CD14-positive monocyte (primary cell): Measurements from ENCODE around the gene CNTD1. TPM values are rescaled to one million over a fixed set of nuclear protein-coding genes. Genes with fewer than 3 reads are reported as not detected.
A peak's percentile ranks its signal among the peaks of the same experiment; 100 is the strongest.

Experiments used
- DNase-seq, 3 donors: peaks; one replicate each; pipeline ENCODE4 v3.0.0-alpha.2; 2011 to 2022
- H2AFZ ChIP-seq: 2 replicates; pipeline ENCODE4 v1.6.0; 2012; ENCODE audit warnings: mild to moderate bottlenecking, low read depth, low read length, inconsistent platforms; ENCODE audit not compliant: insufficient read depth, poor library complexity, severe bottlenecking
- H3K27ac ChIP-seq, 2 donors: 1 replicate in 1 of 2; 2 replicates in 1 of 2; pipeline ENCODE4 v1.5.1; 2012 to 2013; ENCODE audit warnings: low read length in 2 of 2, control low read depth in 1 of 2, inconsistent platforms in 1 of 2, low read depth in 1 of 2, mild to moderate bottlenecking in 1 of 2
- H3K27me3 ChIP-seq, 2 donors: one replicate each; pipeline versions ENCODE4 v1.6.0 to v1.6.1; 2011 to 2013; ENCODE audit warnings: low read length in 2 of 2; ENCODE audit not compliant: control insufficient read depth in 2 of 2, insufficient read depth in 2 of 2
- H3K36me3 ChIP-seq, 2 donors: replicated peaks in 1 of 2; 1 replicate in 1 of 2; 2 replicates in 1 of 2; pipeline versions ENCODE4 v1.5.1 to v1.6.1; 2012 to 2013; ENCODE audit warnings: low read length in 2 of 2, control low read depth in 1 of 2, inconsistent platforms in 1 of 2, mild to moderate bottlenecking in 1 of 2; ENCODE audit not compliant: insufficient read depth in 2 of 2, control insufficient read depth in 1 of 2
- H3K4me1 ChIP-seq, 2 donors: 1 replicate in 1 of 2; 2 replicates in 1 of 2; pipeline versions ENCODE4 v1.5.1 to v1.6.1; 2012 to 2013; ENCODE audit warnings: low read length in 2 of 2, control low read depth in 1 of 2, inconsistent platforms in 1 of 2, mild to moderate bottlenecking in 1 of 2, moderate library complexity in 1 of 2; ENCODE audit not compliant: insufficient read depth in 2 of 2, control insufficient read depth in 1 of 2
- H3K4me2 ChIP-seq: replicated peaks from 2 replicates; pipeline ENCODE3; 2012; ENCODE audit warnings: low read length, moderate library complexity, mild to moderate bottlenecking; ENCODE audit not compliant: poor library complexity, severe bottlenecking; ENCODE audit errors: extremely low read depth
- H3K4me3 ChIP-seq, 3 experiments: fragments of 200-600 bp in 1 of 3; sonication (generic) in 1 of 3; replicated peaks in 1 of 3; 1 replicate in 2 of 3; 2 replicates in 1 of 3; pipeline ENCODE4 v1.5.1; 2011 to 2013; ENCODE audit warnings: low read length in 3 of 3, mild to moderate bottlenecking in 3 of 3, control low read depth in 2 of 3, low read depth in 2 of 3, inconsistent platforms in 1 of 3, moderate library complexity in 1 of 3
- H3K79me2 ChIP-seq: 2 replicates; pipeline ENCODE4 v1.6.0; 2012; ENCODE audit warnings: mild to moderate bottlenecking, control low read depth, inconsistent platforms, low read length, moderate library complexity; ENCODE audit not compliant: insufficient read depth
- H3K9ac ChIP-seq: 2 replicates; pipeline ENCODE4 v1.6.0; 2017; ENCODE audit warnings: low read length, mild to moderate bottlenecking; ENCODE audit not compliant: insufficient read depth, poor library complexity, severe bottlenecking
- H3K9me3 ChIP-seq, 2 donors: replicated peaks in 1 of 2; 1 replicate in 1 of 2; 2 replicates in 1 of 2; pipeline versions ENCODE4 v1.5.1 to v1.6.1; 2012 to 2013; ENCODE audit warnings: low read length in 2 of 2, control low read depth in 1 of 2; ENCODE audit not compliant: control insufficient read depth in 1 of 2, insufficient read depth in 1 of 2
- H4K20me1 ChIP-seq: 2 replicates; pipeline ENCODE4 v1.6.0; 2012; ENCODE audit warnings: mild to moderate bottlenecking, low read length, control low read depth, moderate library complexity; ENCODE audit not compliant: insufficient read depth
- H3K27ac Mint-ChIP-seq, 7 donors: one replicate each; pipeline ENCODE4 v1.8.0; 2020; ENCODE audit warnings: mild to moderate bottlenecking in 7 of 7, mixed read lengths in 7 of 7, moderate library complexity in 6 of 7, inconsistent platforms in 2 of 7
- H3K27me3 Mint-ChIP-seq, 3 donors: one replicate each; pipeline ENCODE4 v1.8.0; 2021 to 2022; ENCODE audit warnings: low read depth in 3 of 3, mild to moderate bottlenecking in 3 of 3, mixed read lengths in 3 of 3, moderate library complexity in 3 of 3, inconsistent platforms in 1 of 3
- H3K36me3 Mint-ChIP-seq, 2 donors: one replicate each; pipeline ENCODE4 v1.8.0; 2020; ENCODE audit warnings: mixed read lengths in 2 of 2, inconsistent platforms in 1 of 2, mild to moderate bottlenecking in 1 of 2
- H3K4me1 Mint-ChIP-seq: one replicate; pipeline ENCODE4 v1.8.0; 2020; ENCODE audit warnings: mild to moderate bottlenecking, mixed read lengths
- H3K4me3 Mint-ChIP-seq, 2 donors: one replicate each; pipeline ENCODE4 v1.8.0; 2020; ENCODE audit warnings: mild to moderate bottlenecking in 2 of 2, mixed read lengths in 2 of 2, moderate library complexity in 1 of 2
- H3K9me3 Mint-ChIP-seq, 7 donors: one replicate each; pipeline ENCODE4 v1.8.0; 2020 to 2022; ENCODE audit warnings: mixed read lengths in 7 of 7, mild to moderate bottlenecking in 6 of 7, moderate library complexity in 6 of 7, inconsistent platforms in 2 of 7
- WGBS: methylation state at CpG from one replicate; pipeline ENCODE4 v1.1.5; 2013; ENCODE audit warnings: missing lambda C conversion rate; ENCODE audit not compliant: insufficient coverage; 5-methylcytosine and 5-hydroxymethylcytosine counted together
- intact Hi-C, 2 donors: fragments of 100-400 bp; cut with micrococcal nuclease; formaldehyde crosslinking; loops; one replicate each; pipeline versions ENCODE4 v1.15.0 to v1.15.1; 2023
- polyA plus RNA-seq, 3 donors: library from polyadenylated mRNA; depleted of rRNA in 1 of 3; unstranded in 2 of 3; stranded (reverse) in 1 of 3; fragments of 300-500 nt in 2 of 3; fragments of >200 nt in 1 of 3; fragmentation: Illumina TruSeq in 2 of 3; gene quantifications; 1 replicate in 2 of 3; 2 replicates in 1 of 3; pipeline ENCODE4 v1.2.3, GENCODE V29; 2012 to 2021
- TF ChIP-seq, protein P1 (sequence below): fragments of 200-600 bp; IDR thresholded peaks from one replicate; pipeline ENCODE4 v1.8.0; 2022; ENCODE audit warnings: antibody characterized with exemption, mild to moderate bottlenecking

The CNTD1 gene
- polyA plus RNA-seq, 3 donors = not detected

DNA sequence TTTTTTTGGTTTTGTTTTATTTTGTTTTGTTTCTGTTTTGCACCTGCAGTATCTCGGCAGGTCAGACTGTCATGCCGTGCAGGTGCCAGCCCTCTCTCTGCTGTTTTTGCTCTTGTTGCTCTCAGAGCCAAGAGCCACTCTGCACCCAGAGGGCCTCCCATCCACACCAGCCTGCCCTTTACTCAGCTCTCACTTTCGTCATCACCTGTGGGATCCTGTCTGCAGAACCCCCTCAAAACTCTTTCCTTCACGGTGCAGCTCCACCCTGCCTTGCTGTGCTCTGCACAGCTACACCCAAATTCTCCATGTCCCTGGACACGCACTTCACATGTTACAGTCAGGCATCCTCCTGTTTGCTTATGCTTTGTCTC, 54.9 kb downstream of the CNTD1 start:
- no peak overlapping the region for H3K4me2 ChIP-seq
- DNase-seq = no peak
- no peak overlapping the region for H3K9ac ChIP-seq
- no peaks in the 10 kb centered on the region for H3K36me3 ChIP-seq
- no peaks in the 10 kb centered on the region for H3K9me3 ChIP-seq
- intact Hi-C loops = no loop called here
- TF ChIP-seq, protein P1, sequence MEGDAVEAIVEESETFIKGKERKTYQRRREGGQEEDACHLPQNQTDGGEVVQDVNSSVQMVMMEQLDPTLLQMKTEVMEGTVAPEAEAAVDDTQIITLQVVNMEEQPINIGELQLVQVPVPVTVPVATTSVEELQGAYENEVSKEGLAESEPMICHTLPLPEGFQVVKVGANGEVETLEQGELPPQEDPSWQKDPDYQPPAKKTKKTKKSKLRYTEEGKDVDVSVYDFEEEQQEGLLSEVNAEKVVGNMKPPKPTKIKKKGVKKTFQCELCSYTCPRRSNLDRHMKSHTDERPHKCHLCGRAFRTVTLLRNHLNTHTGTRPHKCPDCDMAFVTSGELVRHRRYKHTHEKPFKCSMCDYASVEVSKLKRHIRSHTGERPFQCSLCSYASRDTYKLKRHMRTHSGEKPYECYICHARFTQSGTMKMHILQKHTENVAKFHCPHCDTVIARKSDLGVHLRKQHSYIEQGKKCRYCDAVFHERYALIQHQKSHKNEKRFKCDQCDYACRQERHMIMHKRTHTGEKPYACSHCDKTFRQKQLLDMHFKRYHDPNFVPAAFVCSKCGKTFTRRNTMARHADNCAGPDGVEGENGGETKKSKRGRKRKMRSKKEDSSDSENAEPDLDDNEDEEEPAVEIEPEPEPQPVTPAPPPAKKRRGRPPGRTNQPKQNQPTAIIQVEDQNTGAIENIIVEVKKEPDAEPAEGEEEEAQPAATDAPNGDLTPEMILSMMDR = no peak
- H2AFZ ChIP-seq = no peak overlapping the region
- H3K27me3 Mint-ChIP-seq = peaks cover 0 to 5% (median 5%) of the 10 kb centered on the region in 3 donors
- H3K4me1 ChIP-seq = peaks cover 0 to 8% of the 10 kb centered on the region in 2 donors
- no peaks in the 10 kb centered on the region for H4K20me1 ChIP-seq
- no peaks in the 10 kb centered on the region for H3K27me3 ChIP-seq
- H3K79me2 ChIP-seq = no peaks in the 10 kb centered on the region
- WGBS = 96% methylated on average over 5 of the region's 5 CpGs
- no peaks in the 10 kb centered on the region for H3K36me3 Mint-ChIP-seq
- peaks cover 0 to 1% (median 0%) of the 10 kb centered on the region in 7 donors for H3K9me3 Mint-ChIP-seq
- no peak overlapping the region for H3K27ac ChIP-seq
- H3K4me3 ChIP-seq = no peak overlapping the region
- peak overlapping the region in 1 of 7 donors; percentile 24 for H3K27ac Mint-ChIP-seq
- H3K4me1 Mint-ChIP-seq = peaks cover 6% of the 10 kb centered on the region
- no peak overlapping the region for H3K4me3 Mint-ChIP-seq

DNA sequence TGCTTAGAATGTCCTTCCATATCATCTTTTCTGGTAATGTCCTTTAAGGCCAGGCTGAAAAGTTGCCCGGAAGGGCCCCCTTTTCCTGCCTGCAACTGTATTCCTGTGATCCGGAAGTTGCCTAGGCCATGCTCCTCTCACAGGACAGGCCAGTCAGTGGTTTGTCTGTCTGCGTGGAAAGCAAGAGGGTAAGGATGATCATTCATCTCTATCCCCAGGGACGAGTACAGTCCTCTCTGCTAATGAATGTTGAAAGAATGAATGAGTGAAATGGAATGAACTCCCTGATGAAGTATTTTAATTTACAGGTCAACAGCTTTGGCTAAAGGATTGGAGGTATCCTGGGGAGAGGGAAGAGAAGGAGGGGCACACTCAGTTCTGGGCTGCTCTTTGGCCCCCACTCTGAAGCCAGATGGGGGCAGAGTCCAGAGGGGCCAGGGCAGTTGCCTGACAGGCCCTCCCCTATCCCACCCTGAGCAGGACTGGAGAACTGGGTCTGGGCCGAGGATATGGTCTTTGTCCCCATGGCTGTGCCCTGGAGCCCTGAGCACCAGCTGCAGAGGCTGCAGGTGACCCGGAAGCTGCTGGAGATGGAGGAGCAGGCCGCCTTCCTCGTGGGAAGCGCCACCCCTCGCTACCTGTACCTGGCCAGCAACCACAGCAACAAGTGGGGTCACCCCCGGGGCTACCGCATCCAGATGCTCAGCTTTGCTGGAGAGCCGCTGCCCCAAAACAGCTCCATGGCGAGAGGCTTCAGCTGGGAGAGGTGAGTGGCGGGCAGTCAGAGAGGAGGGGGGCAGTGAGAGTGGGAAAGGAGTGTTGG, 55.5 kb downstream of the CNTD1 start:
- Histone ChIP-seq H3K4me1 (peaks cover 0 to 8% of the 10 kb centered on the region in 2 donors), H3K9ac (no peak overlapping the region), H3K9me3 (no peaks in the 10 kb centered on the region), H3K4me3 (no peak overlapping the region), H4K20me1 (no peaks in the 10 kb centered on the region), H3K27ac (no peak overlapping the region), H3K27me3 (no peaks in the 10 kb centered on the region), H3K36me3 (no peaks in the 10 kb centered on the region), H3K79me2 (no peaks in the 10 kb centered on the region), H3K4me2 (no peak overlapping the region), H2AFZ (no peak overlapping the region)
- H3K4me3 Mint-ChIP-seq = no peak overlapping the region
- peak overlapping the region in 1 of 7 donors; percentile 24 for H3K27ac Mint-ChIP-seq
- WGBS = 95% methylated on average over 12 of the region's 15 CpGs
- H3K4me1 Mint-ChIP-seq = peaks cover 6% of the 10 kb centered on the region
- TF ChIP-seq, protein P1 = no peak
- H3K9me3 Mint-ChIP-seq = peaks cover 0 to 1% (median 0%) of the 10 kb centered on the region in 7 donors
- intact Hi-C loops = no loop called here
- no peaks in the 10 kb centered on the region for H3K36me3 Mint-ChIP-seq
- DNase-seq = no peak
- H3K27me3 Mint-ChIP-seq = peaks cover 0 to 5% (median 5%) of the 10 kb centered on the region in 3 donors
